CD4-positive, alpha-beta T cell treated with Interleukin-2 at 100 ng/mL for 4 hours (primary cell): Measurements from ENCODE around the gene AGPAT4.

ENCODE experiments used
- DNase-seq: peaks from one replicate; pipeline ENCODE4 v3.0.0-alpha.2; 2020; ENCODE audit warnings: low spot score

Gene AGPAT4

DNA sequence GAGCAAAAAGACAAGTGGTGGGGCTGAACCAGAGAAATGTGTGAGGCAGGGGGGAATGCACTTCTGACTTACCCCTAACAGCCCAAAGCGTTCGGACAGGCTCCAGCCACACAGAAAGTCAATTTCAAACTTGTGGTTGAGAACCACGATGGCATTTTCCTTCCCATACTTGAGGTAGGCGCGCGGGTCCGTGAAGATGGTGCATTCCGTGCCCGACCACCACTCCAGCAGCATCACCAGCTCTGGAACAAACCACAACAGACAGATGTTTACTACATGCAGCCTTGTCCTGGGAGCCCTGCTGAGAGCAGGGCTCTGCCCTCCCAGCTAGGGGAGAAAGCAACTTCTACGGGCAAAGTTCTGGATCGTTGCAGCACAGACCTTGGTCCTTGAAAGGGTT lies 107.7 kb downstream of the AGPAT4 start:
- DNase-seq: no peak

DNA sequence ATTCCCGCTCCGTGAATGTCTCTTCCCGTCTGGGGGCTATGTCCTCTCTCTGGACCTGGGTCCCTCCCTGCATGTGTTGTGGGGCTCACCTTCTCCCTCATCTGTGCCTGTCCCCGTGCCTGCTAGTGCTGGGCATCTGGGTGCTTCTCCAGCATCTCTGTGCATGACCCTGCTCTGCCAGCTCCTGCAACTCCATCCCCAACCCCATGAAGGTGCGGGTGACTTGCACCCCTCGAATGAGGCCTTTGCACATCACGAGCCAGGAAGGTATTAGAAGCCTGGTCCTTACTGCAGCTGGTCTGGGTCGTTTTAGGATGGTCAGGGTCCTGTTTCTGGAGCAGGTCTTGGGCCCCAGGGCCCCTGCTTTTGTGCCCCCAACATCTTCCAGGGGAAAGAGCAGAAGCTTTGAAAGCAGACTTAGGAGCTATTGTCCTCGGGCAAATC lies 109.7 kb downstream of the AGPAT4 start:
- DNase-seq: no peak

- DNase-seq: no peak
Observed at GRCh38 chr6:161163466-161164181, 110.2 kb downstream of the AGPAT4 start.

GRCh38 chr6:161162722-161163121 lies 111.1 kb downstream of the AGPAT4 start:
- no peak for DNase-seq

DNA sequence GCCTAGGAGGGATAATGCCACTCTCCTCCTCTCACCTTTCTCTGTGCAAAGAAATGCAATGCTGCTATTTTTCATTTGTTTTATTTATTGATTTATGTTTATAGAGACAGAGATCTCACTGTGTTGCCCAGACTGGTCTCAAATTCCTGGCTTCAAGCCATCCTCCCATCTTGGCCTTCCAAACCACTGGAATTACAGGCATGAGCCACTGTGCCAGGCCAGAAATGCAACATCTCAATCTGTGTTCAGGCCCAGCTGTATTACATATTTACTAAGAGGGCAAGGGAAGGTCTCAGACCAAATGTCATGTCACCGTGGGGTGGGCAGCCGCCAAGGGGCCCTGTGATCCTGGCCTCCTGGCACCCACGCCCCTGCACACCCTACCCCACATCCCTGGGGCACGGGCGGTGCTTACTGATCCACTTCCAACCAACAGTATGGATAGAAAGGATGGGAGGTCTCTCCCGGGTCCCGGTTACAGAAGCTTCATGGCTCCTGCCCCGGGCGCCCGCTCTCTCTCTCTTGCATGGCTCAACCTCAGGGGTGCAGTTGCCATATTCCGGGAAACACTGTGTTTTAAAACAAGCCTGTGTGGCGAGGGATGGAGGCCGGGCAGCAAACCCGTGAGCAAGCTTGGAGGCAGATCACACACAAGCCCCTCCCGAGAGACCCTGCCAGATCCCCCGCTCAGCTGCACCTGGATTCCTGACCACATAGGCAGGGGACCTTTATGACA lies 111.8 kb downstream of the AGPAT4 start:
- DNase-seq: no peak

- DNase-seq: no peak
Observed at GRCh38 chr6:161161121-161161520, 112.7 kb downstream of the AGPAT4 start.

DNA sequence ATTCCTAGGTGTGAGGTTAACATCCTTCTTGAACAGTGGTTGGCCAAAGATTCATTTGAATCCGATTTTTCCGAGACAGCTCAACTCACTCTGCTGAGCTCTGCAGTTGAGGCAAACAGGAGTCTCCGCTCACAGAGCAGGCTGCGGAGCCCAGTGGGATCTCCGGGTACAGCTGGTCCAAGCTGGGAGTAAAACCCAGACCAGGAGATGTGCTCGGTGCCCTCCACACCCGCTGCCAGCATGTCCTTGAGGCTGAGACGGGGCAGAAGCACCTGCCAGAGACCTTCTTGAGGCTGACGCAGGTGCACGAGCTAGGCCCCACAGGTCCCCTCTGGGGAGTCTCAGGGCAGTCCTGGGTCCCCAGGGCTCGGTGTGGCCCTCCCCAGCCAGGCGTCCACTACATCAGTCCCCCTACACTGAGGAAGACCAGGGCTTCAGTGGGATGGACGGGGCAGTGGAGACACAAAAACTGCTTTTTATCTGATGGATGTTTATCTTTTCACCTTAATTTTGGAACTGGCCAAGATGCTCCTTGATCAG lies 119.0 kb downstream of the AGPAT4 start:
- DNase-seq: no peak

DNA sequence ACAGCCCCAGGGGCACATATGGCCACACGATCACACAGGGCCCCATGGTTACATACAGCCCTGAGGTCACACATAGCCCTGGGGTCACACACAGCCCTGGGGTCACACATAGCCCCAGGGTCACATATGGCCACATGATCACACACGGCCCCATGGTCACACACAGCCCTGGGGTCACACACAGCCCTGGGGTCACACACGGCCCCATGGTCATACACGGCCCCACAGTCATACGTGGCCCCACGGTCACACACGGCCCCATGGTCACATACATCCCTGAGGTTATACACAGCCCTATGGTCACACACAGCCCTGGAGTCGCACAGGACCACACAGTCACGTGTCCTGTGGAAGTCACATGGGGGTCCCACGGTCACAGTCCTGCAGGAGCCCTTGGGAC lies 120.1 kb downstream of the AGPAT4 start:
- no peak for DNase-seq

GRCh38 chr6:161152907-161153662 lies 120.8 kb downstream of the AGPAT4 start:
- DNase-seq: no peak

- DNase-seq: no peak
Observed at GRCh38 chr6:161152527-161152862, 121.4 kb downstream of the AGPAT4 start.

DNA sequence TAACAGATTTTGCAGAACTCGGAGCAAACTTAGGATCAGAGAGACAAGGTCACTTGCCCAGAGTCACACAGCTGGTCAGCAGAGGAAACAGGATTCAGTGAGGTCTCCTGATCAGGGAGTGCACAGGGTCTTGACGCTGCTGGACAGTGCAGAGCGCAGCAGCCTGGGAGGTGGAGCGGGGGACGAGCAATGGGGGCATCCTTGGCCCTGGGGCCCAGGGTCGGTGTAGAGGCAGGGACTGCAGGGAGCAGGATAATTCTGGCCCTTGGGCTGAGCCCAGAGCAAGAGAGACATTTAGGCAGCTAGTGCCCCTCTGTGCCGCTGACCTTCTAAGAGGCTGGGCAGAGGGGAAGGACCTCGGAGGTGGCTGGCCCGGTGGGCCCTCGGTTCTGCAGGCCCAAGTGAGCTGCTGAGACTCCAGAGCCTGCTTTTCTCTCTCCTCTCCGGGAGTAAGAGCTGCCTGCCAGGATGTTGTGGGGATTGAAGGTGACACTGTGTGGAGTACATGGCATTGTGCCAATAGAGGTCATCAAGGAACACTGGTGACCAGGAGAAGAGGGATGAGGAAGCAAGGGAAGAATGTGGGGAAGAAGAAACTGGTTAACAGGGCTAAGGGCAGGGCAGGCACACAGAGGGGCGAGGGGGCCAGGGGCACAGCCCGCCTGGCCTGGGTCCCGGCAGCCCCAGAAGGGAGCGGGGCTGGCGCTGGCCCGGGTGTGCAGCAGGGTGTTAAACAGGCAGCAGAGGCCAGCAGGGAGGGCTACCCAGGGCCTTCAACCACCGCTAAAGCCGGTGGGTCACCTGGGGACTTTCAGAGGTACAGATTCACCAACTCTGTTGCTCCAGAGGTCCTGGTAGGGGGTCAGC lies 122.0 kb downstream of the AGPAT4 start:
- DNase-seq: no peak

- DNase-seq: no peak
Observed at GRCh38 chr6:161151059-161151645, 122.7 kb downstream of the AGPAT4 start.

DNA sequence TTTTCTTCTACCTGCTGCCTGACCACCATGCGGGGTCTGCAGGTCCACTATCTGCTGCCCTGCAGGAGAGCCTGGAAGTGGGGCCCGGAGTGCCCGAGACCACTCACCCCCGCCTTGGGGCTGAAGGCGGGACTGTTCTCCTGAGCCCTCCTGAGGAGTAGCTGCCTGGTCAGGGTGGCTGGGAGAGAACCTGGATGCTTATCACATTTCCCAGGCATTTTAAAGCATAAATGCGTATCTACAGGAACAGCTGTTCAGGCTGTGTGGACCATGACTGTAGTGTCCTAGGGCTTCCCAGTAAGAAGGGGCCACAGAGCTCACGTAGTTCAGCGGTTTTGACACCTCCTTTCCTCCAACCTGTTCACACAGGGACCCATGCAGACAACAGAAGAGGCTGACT lies 123.3 kb downstream of the AGPAT4 start:
- DNase-seq: no peak

DNA sequence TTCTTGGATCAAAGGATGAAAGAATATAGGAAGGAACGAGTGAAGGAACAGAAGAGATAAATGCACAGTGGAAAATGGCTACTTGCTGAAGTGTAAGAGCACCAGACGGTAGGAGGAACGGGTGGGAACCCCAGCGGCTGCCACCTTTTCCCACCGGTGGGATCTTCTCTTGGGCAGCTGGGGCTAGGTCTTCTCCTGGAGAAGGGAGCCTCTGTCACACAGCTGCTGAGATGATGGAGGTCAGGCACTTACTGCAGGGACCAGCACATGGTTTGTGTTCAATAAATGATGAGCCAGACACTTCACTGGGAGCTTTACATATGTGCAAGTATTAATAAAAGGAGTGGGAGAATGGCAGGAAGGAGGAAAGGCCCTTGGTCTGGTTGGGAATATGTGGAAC lies 123.7 kb downstream of the AGPAT4 start:
- DNase-seq: no peak

DNA sequence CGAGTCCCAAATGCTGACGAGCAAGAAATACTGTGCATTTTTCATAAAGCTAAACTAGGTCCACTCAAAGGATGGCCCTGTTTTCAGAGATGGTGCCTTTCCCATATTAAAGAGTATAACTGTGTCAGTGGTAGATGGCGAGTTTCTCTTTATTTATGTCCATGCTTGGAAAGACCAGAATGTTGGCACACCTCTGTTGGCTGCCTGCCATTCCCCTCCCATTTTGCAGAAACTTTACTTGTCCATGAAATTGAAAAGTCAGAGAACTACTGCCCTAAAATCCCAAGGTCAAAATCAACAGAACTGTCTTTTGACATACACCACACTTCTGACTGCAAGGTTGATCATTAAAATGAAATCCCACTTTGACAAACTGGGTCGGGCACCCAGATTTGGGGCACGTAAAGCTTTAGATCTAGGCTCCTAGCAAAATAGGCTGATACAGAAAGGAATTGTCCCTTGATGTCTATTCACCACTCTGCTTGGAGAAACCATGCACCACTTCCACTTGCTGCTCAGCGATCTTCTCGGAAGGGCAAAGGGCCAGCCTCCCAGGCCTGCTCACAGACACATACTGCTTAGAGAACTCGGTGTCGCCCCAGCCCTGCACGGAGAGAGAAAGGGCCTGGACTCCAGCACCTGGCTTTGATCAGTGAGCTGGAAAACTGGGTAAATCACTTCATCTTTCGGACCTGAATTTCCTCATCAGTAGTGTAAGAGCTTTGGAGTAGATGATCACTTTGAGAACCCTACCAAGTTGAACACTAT lies 130.0 kb downstream of the AGPAT4 start:
- DNase-seq: no peak

GRCh38 chr6:161142957-161143296 lies 130.9 kb downstream of the AGPAT4 start:
- DNase-seq: no peak

GRCh38 chr6:161141173-161141572 lies 132.7 kb downstream of the AGPAT4 start:
- DNase-seq: no peak

- DNase-seq: no peak
Observed at GRCh38 chr6:161140554-161140875, 133.3 kb downstream of the AGPAT4 start.

DNA sequence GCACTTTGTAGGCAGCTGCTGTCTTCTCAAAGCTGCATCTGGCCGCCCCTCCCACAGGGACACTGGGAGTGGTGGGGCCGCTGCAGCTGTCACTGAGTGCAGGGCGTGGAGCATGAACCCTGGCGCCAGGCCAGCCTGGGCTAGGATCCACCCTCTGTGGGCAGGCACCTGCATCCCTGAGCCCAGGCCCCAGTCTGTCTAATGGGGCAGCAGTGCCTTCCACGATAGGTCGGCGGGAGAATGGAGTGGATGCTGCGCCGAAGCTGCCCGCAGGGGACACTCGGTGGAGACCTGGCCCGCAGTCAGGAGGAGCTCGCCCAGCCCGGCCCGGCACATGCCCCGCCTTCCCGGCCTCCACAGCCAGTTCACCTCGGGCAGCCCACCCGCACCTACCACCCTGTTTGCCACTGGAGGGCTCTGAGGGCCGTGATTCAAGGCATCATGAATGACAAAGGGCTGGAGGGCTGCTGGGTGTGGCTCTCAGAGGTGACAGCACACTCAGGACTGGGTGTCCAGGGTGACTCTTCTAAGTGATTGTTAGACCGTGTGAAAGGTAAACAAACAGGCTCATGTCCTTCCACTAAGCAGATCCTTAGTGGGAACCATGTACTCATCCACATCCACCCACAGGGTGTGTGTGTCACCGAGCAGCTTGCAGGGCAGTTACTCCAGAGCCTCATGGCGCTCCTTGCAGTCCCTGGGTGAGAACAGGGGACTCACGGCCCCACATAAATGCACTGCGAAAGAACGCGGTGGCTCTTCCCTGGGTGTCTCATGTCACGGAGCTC lies 133.9 kb downstream of the AGPAT4 start:
- no peak for DNase-seq

- no peak for DNase-seq
Observed at GRCh38 chr6:161139304-161139765, 134.5 kb downstream of the AGPAT4 start.
